ENCODE results near the gene REC8. TPM values are rescaled to one million over a fixed set of nuclear protein-coding genes. Genes with fewer than 3 reads are reported as not detected.

REC8 gene
- total RNA-seq, 1 donor from 2014 or later, result 46.4 TPM

DNA sequence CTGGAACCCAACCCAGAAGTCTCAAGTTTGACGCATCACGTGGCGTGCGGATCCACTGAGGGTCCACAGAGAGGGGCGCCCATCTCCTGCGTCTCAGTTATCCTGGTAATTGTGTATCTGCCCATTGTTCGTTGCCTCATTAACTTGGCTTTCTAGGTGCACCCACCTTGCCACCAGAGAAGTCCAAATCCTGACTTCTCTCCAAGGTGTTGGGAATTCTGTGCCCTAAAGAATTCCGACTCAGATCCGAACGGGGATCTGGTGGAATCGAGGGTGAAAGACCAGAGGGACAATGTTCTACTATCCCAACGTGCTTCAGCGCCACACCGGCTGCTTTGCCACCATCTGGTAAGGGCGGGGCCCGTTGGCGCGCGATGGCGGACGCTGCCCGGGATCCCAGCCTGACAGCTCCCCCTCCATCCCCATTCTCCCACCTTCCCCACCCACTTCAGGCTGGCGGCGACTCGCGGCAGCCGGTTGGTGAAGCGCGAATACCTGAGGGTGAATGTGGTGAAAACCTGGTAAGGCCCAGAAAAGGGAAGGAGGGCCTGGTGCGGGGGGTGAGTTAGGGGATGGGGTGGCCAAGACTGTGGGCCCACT is 481 bp downstream of the REC8 start:
- H3K9ac ChIP-seq (ENCODE audit: low read length), result peak overlapping the region; percentile 36
- peak overlapping the region; percentile 63 for H2AFZ ChIP-seq (ENCODE audit: low read depth, low read length)

DNA sequence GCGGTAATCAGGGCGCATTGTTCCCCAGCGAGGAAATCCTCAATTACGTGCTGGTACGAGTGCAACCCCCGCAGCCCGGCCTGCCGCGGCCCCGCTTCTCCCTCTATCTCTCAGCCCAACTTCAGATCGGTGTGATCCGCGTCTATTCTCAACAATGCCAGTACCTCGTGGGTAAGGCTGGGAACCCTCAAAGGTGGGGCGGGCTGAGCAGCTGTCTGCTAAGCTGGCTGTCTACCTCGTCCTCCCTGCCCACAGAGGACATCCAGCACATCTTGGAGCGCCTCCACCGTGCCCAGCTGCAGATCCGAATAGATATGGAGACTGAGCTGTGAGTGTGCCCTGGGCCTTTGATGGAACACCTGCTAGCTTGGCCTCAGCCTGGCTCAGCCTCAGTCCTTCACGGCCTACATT is 996 bp downstream of the REC8 start:
- Histone ChIP-seq H3K27me3 (ENCODE audit: insufficient read depth, low read length) (no peaks in the 10 kb centered on the region), H3K79me2 (ENCODE audit: insufficient read depth, low read length) (no peaks in the 10 kb centered on the region), H4K20me1 (ENCODE audit: insufficient read depth, low read length) (peaks cover 5% of the 10 kb centered on the region), H2AFZ (ENCODE audit: low read depth, low read length) (no peak overlapping the region), H3K4me1 (ENCODE audit: insufficient read depth, low read length) (peaks cover 14% of the 10 kb centered on the region), H3K9me3 (ENCODE audit: insufficient read depth, low read depth, low read length) (no peaks in the 10 kb centered on the region), H3K4me3 (ENCODE audit: insufficient read depth, low read depth, low read length) (peak overlapping the region; percentile 50), H3K4me2 (ENCODE audit: low read length) (peak overlapping the region; percentile 84), H3K9ac (ENCODE audit: low read length) (peak overlapping the region; percentile 36), H3K36me3 (ENCODE audit: insufficient read depth, low read length) (no peaks in the 10 kb centered on the region), H3K27ac (ENCODE audit: low read depth, low read length) (no peak overlapping the region)
- Mint-ChIP-seq H3K9me3 (ENCODE audit: unreplicated experiment) (no peaks in the 10 kb centered on the region), H3K4me3 (ENCODE audit: unreplicated experiment) (peak overlapping the region; percentile 66), H3K36me3 (ENCODE audit: low read depth, unreplicated experiment) (peaks cover 23% of the 10 kb centered on the region), H3K27ac (ENCODE audit: unreplicated experiment) (no peak overlapping the region), H3K4me1 (ENCODE audit: low read depth, unreplicated experiment) (peaks cover 2% of the 10 kb centered on the region), H3K27me3 (ENCODE audit: low read depth, unreplicated experiment) (no peaks in the 10 kb centered on the region)
- FAIRE-seq (no peak), DNase-seq (ENCODE audit: low read depth) (no peak)
- TF ChIP-seq, protein P1, sequence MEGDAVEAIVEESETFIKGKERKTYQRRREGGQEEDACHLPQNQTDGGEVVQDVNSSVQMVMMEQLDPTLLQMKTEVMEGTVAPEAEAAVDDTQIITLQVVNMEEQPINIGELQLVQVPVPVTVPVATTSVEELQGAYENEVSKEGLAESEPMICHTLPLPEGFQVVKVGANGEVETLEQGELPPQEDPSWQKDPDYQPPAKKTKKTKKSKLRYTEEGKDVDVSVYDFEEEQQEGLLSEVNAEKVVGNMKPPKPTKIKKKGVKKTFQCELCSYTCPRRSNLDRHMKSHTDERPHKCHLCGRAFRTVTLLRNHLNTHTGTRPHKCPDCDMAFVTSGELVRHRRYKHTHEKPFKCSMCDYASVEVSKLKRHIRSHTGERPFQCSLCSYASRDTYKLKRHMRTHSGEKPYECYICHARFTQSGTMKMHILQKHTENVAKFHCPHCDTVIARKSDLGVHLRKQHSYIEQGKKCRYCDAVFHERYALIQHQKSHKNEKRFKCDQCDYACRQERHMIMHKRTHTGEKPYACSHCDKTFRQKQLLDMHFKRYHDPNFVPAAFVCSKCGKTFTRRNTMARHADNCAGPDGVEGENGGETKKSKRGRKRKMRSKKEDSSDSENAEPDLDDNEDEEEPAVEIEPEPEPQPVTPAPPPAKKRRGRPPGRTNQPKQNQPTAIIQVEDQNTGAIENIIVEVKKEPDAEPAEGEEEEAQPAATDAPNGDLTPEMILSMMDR (IDR thresholded peaks at IDR 0.05; ENCODE audit: insufficient read depth, low read depth, low read length), result no peak
- TF ChIP-seq EZH2 (IDR thresholded peaks at IDR 0.05; ENCODE audit: insufficient read depth, low read length), result no peak

More for the DNA sequence above, 481 bp downstream of the REC8 start:
- Histone ChIP-seq H3K9me3 (ENCODE audit: insufficient read depth, low read depth, low read length) (no peaks in the 10 kb centered on the region), H3K4me3 (ENCODE audit: insufficient read depth, low read depth, low read length) (peak overlapping the region; percentile 50), H3K27ac (ENCODE audit: low read depth, low read length) (no peak overlapping the region), H3K4me2 (ENCODE audit: low read length) (peak overlapping the region; percentile 84), H3K36me3 (ENCODE audit: insufficient read depth, low read length) (no peaks in the 10 kb centered on the region), H3K4me1 (ENCODE audit: insufficient read depth, low read length) (peaks cover 14% of the 10 kb centered on the region), H4K20me1 (ENCODE audit: insufficient read depth, low read length) (peaks cover 4% of the 10 kb centered on the region), H3K27me3 (ENCODE audit: insufficient read depth, low read length) (no peaks in the 10 kb centered on the region), H3K79me2 (ENCODE audit: insufficient read depth, low read length) (no peaks in the 10 kb centered on the region)
- Mint-ChIP-seq H3K27ac (ENCODE audit: unreplicated experiment) (no peak overlapping the region), H3K4me1 (ENCODE audit: low read depth, unreplicated experiment) (no peaks in the 10 kb centered on the region), H3K27me3 (ENCODE audit: low read depth, unreplicated experiment) (no peaks in the 10 kb centered on the region), H3K9me3 (ENCODE audit: unreplicated experiment) (no peaks in the 10 kb centered on the region), H3K4me3 (ENCODE audit: unreplicated experiment) (peak overlapping the region; percentile 75), H3K36me3 (ENCODE audit: low read depth, unreplicated experiment) (peaks cover 25% of the 10 kb centered on the region)
- no peak for DNase-seq (ENCODE audit: low read depth)
- TF ChIP-seq, protein P1 (IDR thresholded peaks at IDR 0.05; ENCODE audit: insufficient read depth, low read depth, low read length), result no peak
- no peak for TF ChIP-seq EZH2 (IDR thresholded peaks at IDR 0.05; ENCODE audit: insufficient read depth, low read length)
- no peak for FAIRE-seq

DNA sequence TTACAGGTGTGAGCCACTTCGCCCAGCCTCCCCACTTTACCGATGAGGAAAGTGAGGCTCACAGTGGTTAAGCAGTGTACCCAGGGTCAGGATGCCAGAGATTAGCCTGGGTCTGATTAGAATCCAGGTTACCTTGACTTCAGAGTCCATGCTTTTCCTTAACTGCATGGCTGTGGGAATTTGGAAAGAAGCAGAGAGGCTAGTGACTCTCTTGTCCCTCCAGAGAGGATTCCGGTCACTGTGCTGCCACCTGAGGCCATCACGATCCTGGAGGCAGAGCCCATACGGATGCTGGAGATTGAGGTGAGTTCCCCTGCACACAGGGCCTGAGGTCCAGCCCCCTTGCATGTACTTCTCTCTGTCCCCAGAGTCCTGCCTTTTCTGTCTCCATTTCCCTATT is 4.7 kb downstream of the REC8 start:
- H3K36me3 Mint-ChIP-seq (ENCODE audit: low read depth, unreplicated experiment), result peaks cover 22% of the 10 kb centered on the region
- no peak overlapping the region for H3K4me3 Mint-ChIP-seq (ENCODE audit: unreplicated experiment)
- TF ChIP-seq, protein P1 (IDR thresholded peaks at IDR 0.05; ENCODE audit: insufficient read depth, low read depth, low read length), result no peak
- no peak for TF ChIP-seq EZH2 (IDR thresholded peaks at IDR 0.05; ENCODE audit: insufficient read depth, low read length)

More for the DNA sequence above, 4.7 kb downstream of the REC8 start:
- DNase-seq (ENCODE audit: low read depth), result no peak
- H3K9ac ChIP-seq (ENCODE audit: low read length), result no peak overlapping the region
- Mint-ChIP-seq H3K4me1 (ENCODE audit: low read depth, unreplicated experiment) (peaks cover 7% of the 10 kb centered on the region), H3K27me3 (ENCODE audit: low read depth, unreplicated experiment) (no peaks in the 10 kb centered on the region), H3K27ac (ENCODE audit: unreplicated experiment) (no peak overlapping the region), H3K9me3 (ENCODE audit: unreplicated experiment) (no peaks in the 10 kb centered on the region)
- H3K4me1 ChIP-seq (ENCODE audit: insufficient read depth, low read length), result peaks cover 15% of the 10 kb centered on the region
- no peak overlapping the region for H2AFZ ChIP-seq (ENCODE audit: low read depth, low read length)
- no peaks in the 10 kb centered on the region for H3K27me3 ChIP-seq (ENCODE audit: insufficient read depth, low read length)
- H4K20me1 ChIP-seq (ENCODE audit: insufficient read depth, low read length), result peaks cover 30% of the 10 kb centered on the region
- no peaks in the 10 kb centered on the region for H3K9me3 ChIP-seq (ENCODE audit: insufficient read depth, low read depth, low read length)
- no peaks in the 10 kb centered on the region for H3K79me2 ChIP-seq (ENCODE audit: insufficient read depth, low read length)
- no peak overlapping the region for H3K27ac ChIP-seq (ENCODE audit: low read depth, low read length)
- H3K4me2 ChIP-seq (ENCODE audit: low read length), result no peak overlapping the region
- no peak overlapping the region for H3K4me3 ChIP-seq (ENCODE audit: insufficient read depth, low read depth, low read length)
- peaks cover 18% of the 10 kb centered on the region for H3K36me3 ChIP-seq (ENCODE audit: insufficient read depth, low read length)
- FAIRE-seq, result no peak
